ENCODE data around the gene KRT82.

The KRT82 gene

GRCh38 chr12:52428121-52428520 lies 22.0 kb upstream of the KRT82 start:
- H2AK5ac ChIP-seq (ENCODE audit: low read length): no peak overlapping the region
- no peak overlapping the region for H3K23ac ChIP-seq (ENCODE audit: low read length)
- H4K91ac ChIP-seq (ENCODE audit: low read depth, low read length): no peak overlapping the region
- H3K4me2 ChIP-seq (ENCODE audit: low read length): no peak overlapping the region
- H3K79me1 ChIP-seq (ENCODE audit: low read length): peaks cover 15% of the 10 kb centered on the region
- no peaks in the 10 kb centered on the region for H3K9me3 ChIP-seq (ENCODE audit: insufficient read depth, low read depth, low read length)
- H3K36me3 ChIP-seq (ENCODE audit: control insufficient read depth in 1 of 2, insufficient read depth in 2 of 2, low read length in 2 of 2): no peaks in the 10 kb centered on the region
- H2BK12ac ChIP-seq (ENCODE audit: low read length): no peak overlapping the region
- H3K27ac ChIP-seq (ENCODE audit: low read depth, low read length): no peak overlapping the region
- H2BK120ac ChIP-seq (ENCODE audit: insufficient read depth, low read length, poor library complexity): no peak overlapping the region
- peak; percentile 32 to 54 for DNase-seq
- H3K79me2 ChIP-seq (ENCODE audit: control insufficient read depth, insufficient read depth, low read length, poor library complexity): peaks cover 4% of the 10 kb centered on the region
- WGBS (ENCODE audit: extremely low coverage, insufficient coverage, insufficient read length): no CpG with 5 or more reads among the region's 10 CpGs
- H3K18ac ChIP-seq (ENCODE audit: low read length): no peak overlapping the region
- no peak overlapping the region for H2BK5ac ChIP-seq (ENCODE audit: low read depth, low read length, poor library complexity)
- no peak overlapping the region for H2AFZ ChIP-seq (ENCODE audit: insufficient read depth, low read length, poor library complexity)
- H3K27me3 ChIP-seq (ENCODE audit: insufficient read depth, low read length): no peaks in the 10 kb centered on the region
- peaks cover 17 to 19% of the 10 kb centered on the region in 2 experiments for H3K4me1 ChIP-seq (ENCODE audit: control insufficient read depth in 1 of 2, insufficient read depth in 2 of 2, low read length in 2 of 2)
- H3K9ac ChIP-seq (ENCODE audit: low read length): no peak overlapping the region
- H3K4ac ChIP-seq (ENCODE audit: low read depth, low read length): no peak overlapping the region
- H4K8ac ChIP-seq (ENCODE audit: low read depth, low read length): no peak overlapping the region
- H3K4me3 ChIP-seq (ENCODE audit: low read depth, low read length): no peak overlapping the region
- no peak overlapping the region for H3K14ac ChIP-seq (ENCODE audit: low read length)
- H4K12ac ChIP-seq (ENCODE audit: low read depth, low read length): no peak overlapping the region

GRCh38 chr12:52427083-52427482 lies 20.9 kb upstream of the KRT82 start:
- Histone ChIP-seq H3K36me3 (ENCODE audit: control insufficient read depth in 1 of 2, insufficient read depth in 2 of 2, low read length in 2 of 2) (no peaks in the 10 kb centered on the region), H3K27me3 (ENCODE audit: insufficient read depth, low read length) (no peaks in the 10 kb centered on the region), H3K14ac (ENCODE audit: low read length) (no peak overlapping the region), H3K4me2 (ENCODE audit: low read length) (no peak overlapping the region), H3K4me1 (ENCODE audit: control insufficient read depth in 1 of 2, insufficient read depth in 2 of 2, low read length in 2 of 2) (peaks cover 25 to 26% of the 10 kb centered on the region in 2 experiments), H4K91ac (ENCODE audit: low read depth, low read length) (no peak overlapping the region), H2BK5ac (ENCODE audit: low read depth, low read length, poor library complexity) (no peak overlapping the region), H2BK120ac (ENCODE audit: insufficient read depth, low read length, poor library complexity) (no peak overlapping the region), H3K4me3 (ENCODE audit: low read depth, low read length) (no peak overlapping the region), H3K9me3 (ENCODE audit: insufficient read depth, low read depth, low read length) (no peaks in the 10 kb centered on the region), H3K4ac (ENCODE audit: low read depth, low read length) (no peak overlapping the region), H2AFZ (ENCODE audit: insufficient read depth, low read length, poor library complexity) (no peak overlapping the region), H3K79me2 (ENCODE audit: control insufficient read depth, insufficient read depth, low read length, poor library complexity) (peaks cover 7% of the 10 kb centered on the region), H3K27ac (ENCODE audit: low read depth, low read length) (no peak overlapping the region), H2BK12ac (ENCODE audit: low read length) (no peak overlapping the region), H4K8ac (ENCODE audit: low read depth, low read length) (no peak overlapping the region), H2AK5ac (ENCODE audit: low read length) (no peak overlapping the region), H3K9ac (ENCODE audit: low read length) (no peak overlapping the region), H3K79me1 (ENCODE audit: low read length) (peaks cover 19% of the 10 kb centered on the region), H3K23ac (ENCODE audit: low read length) (no peak overlapping the region), H4K12ac (ENCODE audit: low read depth, low read length) (no peak overlapping the region), H3K18ac (ENCODE audit: low read length) (no peak overlapping the region)
- no peak for DNase-seq
- WGBS (ENCODE audit: extremely low coverage, insufficient coverage, insufficient read length): no CpG with 5 or more reads among the region's 1 CpG

DNA sequence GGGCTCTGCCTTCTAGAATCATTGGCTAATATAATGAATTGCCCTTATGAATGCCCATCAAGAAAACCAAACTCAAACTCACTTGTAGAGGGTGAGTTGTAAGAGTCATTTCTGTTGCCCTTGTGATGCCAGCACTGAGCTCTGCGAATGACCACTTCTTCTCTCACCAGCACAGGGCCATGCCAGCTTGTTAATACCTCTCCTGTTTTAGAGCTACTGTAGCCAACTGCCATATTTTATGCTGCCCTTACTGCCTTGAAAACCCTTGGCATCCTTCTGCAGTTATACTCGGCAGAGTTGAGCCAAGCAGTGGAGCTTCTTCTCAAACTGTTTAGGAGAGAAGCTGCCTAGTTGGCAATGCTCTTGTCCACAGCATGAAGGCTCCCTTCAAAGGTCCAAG lies 19.9 kb upstream of the KRT82 start:
- DNase-seq: no peak
- Histone ChIP-seq H3K27me3 (ENCODE audit: insufficient read depth, low read length) (no peaks in the 10 kb centered on the region), H4K91ac (ENCODE audit: low read depth, low read length) (no peak overlapping the region), H3K36me3 (ENCODE audit: control insufficient read depth in 1 of 2, insufficient read depth in 2 of 2, low read length in 2 of 2) (no peaks in the 10 kb centered on the region), H2BK120ac (ENCODE audit: insufficient read depth, low read length, poor library complexity) (no peak overlapping the region), H3K4ac (ENCODE audit: low read depth, low read length) (no peak overlapping the region), H3K4me2 (ENCODE audit: low read length) (no peak overlapping the region), H4K8ac (ENCODE audit: low read depth, low read length) (no peak overlapping the region), H3K27ac (ENCODE audit: low read depth, low read length) (no peak overlapping the region), H3K79me1 (ENCODE audit: low read length) (peaks cover 24% of the 10 kb centered on the region), H3K79me2 (ENCODE audit: control insufficient read depth, insufficient read depth, low read length, poor library complexity) (peaks cover 7% of the 10 kb centered on the region), H3K18ac (ENCODE audit: low read length) (no peak overlapping the region), H3K4me1 (ENCODE audit: control insufficient read depth in 1 of 2, insufficient read depth in 2 of 2, low read length in 2 of 2) (peaks cover 27 to 33% of the 10 kb centered on the region in 2 experiments), H3K14ac (ENCODE audit: low read length) (no peak overlapping the region), H3K9ac (ENCODE audit: low read length) (no peak overlapping the region), H2AFZ (ENCODE audit: insufficient read depth, low read length, poor library complexity) (no peak overlapping the region), H2BK5ac (ENCODE audit: low read depth, low read length, poor library complexity) (no peak overlapping the region), H2AK5ac (ENCODE audit: low read length) (no peak overlapping the region), H4K12ac (ENCODE audit: low read depth, low read length) (no peak overlapping the region), H3K9me3 (ENCODE audit: insufficient read depth, low read depth, low read length) (no peaks in the 10 kb centered on the region), H2BK12ac (ENCODE audit: low read length) (no peak overlapping the region), H3K4me3 (ENCODE audit: low read depth, low read length) (no peak overlapping the region), H3K23ac (ENCODE audit: low read length) (no peak overlapping the region)
- whole genome bisulfite sequencing (ENCODE audit: extremely low coverage, insufficient coverage, insufficient read length): no CpG with 5 or more reads among the region's 2 CpGs

- Histone ChIP-seq H3K27ac (ENCODE audit: low read depth, low read length) (no peak overlapping the region), H2BK5ac (ENCODE audit: low read depth, low read length, poor library complexity) (no peak overlapping the region), H3K36me3 (ENCODE audit: control insufficient read depth in 1 of 2, insufficient read depth in 2 of 2, low read length in 2 of 2) (no peaks in the 10 kb centered on the region), H3K27me3 (ENCODE audit: insufficient read depth, low read length) (no peaks in the 10 kb centered on the region), H3K79me1 (ENCODE audit: low read length) (peaks cover 24% of the 10 kb centered on the region), H3K9me3 (ENCODE audit: insufficient read depth, low read depth, low read length) (no peaks in the 10 kb centered on the region), H4K8ac (ENCODE audit: low read depth, low read length) (no peak overlapping the region), H4K91ac (ENCODE audit: low read depth, low read length) (no peak overlapping the region), H3K23ac (ENCODE audit: low read length) (no peak overlapping the region), H2AK5ac (ENCODE audit: low read length) (no peak overlapping the region), H3K9ac (ENCODE audit: low read length) (no peak overlapping the region), H3K4me1 (ENCODE audit: control insufficient read depth in 1 of 2, insufficient read depth in 2 of 2, low read length in 2 of 2) (peaks cover 27 to 33% of the 10 kb centered on the region in 2 experiments), H3K79me2 (ENCODE audit: control insufficient read depth, insufficient read depth, low read length, poor library complexity) (peaks cover 7% of the 10 kb centered on the region), H3K4ac (ENCODE audit: low read depth, low read length) (no peak overlapping the region), H2BK12ac (ENCODE audit: low read length) (peak overlapping the region; percentile 3), H4K12ac (ENCODE audit: low read depth, low read length) (no peak overlapping the region), H3K4me3 (ENCODE audit: low read depth, low read length) (no peak overlapping the region), H3K14ac (ENCODE audit: low read length) (no peak overlapping the region), H2AFZ (ENCODE audit: insufficient read depth, low read length, poor library complexity) (no peak overlapping the region), H2BK120ac (ENCODE audit: insufficient read depth, low read length, poor library complexity) (no peak overlapping the region), H3K18ac (ENCODE audit: low read length) (no peak overlapping the region), H3K4me2 (ENCODE audit: low read length) (no peak overlapping the region)
- WGBS (ENCODE audit: extremely low coverage, insufficient coverage, insufficient read length): no CpG with 5 or more reads among the region's 5 CpGs
- DNase-seq: no peak
Measured at GRCh38 chr12:52425466-52425865, 19.3 kb upstream of the KRT82 start.

All from trophoblast cell (in vitro differentiated cells and primary cell).